ENCODE data around the gene TMBIM4. TPM values are rescaled to one million over a fixed set of nuclear protein-coding genes. Genes with fewer than 3 reads are reported as not detected.
A peak's percentile ranks its signal among the peaks of the same experiment; 100 is the strongest.

The TMBIM4 gene
- total and polyA plus RNA-seq, 4 donors = 74.4 to 125 (median 91.8) TPM

DNA sequence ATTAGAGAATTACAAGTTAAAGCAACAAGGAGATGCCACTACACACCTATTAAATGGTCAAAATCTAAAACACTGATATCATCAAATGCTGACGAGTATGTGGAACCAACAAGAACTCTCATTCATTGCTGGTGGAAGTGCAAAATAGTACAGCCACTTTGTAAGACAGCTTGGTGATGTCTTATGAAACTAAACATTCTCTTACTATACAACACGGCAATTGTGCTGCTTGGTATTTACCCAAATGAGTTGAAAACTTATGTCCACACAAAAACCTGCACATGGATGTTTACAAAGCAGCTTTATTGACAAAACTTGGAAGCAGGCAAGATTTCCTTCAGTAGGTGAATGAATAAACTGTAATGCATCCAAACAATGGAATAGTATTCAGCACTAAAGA is 3.2 kb downstream of the TMBIM4 start:
- no CpG with 5 or more reads among the region's 2 CpGs for WGBS (ENCODE audit: insufficient coverage)
- H3K27me3 ChIP-seq (ENCODE audit: control insufficient read depth, insufficient read depth, low read length) = no peaks in the 10 kb centered on the region
- H3K27ac ChIP-seq (ENCODE audit: low read depth, low read length) = no peak overlapping the region
- no peak for DNase-seq (ENCODE audit: low read depth in 4 of 6, low spot score in 6 of 6)
- no peak overlapping the region for H3K4me3 ChIP-seq (ENCODE audit: low read depth, low read length)
- peaks cover 2% of the 10 kb centered on the region for H3K9me3 ChIP-seq (ENCODE audit: control insufficient read depth, insufficient read depth, low read length)
- peaks cover 10% of the 10 kb centered on the region for H3K4me1 ChIP-seq (ENCODE audit: control insufficient read depth, insufficient read depth, low read length)
- H3K36me3 ChIP-seq (ENCODE audit: control insufficient read depth, insufficient read depth, low read length) = no peaks in the 10 kb centered on the region

DNA sequence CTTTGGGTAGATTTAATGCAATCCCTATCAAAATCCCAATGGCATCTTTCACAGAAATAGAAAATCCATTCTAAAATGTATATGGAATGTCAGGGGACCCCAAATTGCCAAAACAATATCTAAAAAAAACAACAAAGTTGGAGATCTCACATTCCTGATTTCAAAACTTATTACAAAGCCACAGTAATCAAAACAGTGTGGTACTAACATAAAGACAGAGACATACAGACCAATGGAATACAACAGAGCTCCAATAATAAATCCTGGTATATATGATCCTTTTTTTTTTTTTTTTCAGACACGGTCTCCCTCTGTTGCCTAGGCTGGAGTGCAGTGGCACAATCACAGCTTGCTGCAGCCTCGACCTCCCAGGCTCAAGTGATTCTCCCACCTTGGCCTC is 4.7 kb downstream of the TMBIM4 start:
- no peak for DNase-seq (ENCODE audit: low read depth in 4 of 6, low spot score in 6 of 6)
- WGBS (ENCODE audit: insufficient coverage) = no CpG with 5 or more reads among the region's 2 CpGs
- H3K4me1 ChIP-seq (ENCODE audit: control insufficient read depth, insufficient read depth, low read length) = peaks cover 6% of the 10 kb centered on the region
- no peak overlapping the region for H3K4me3 ChIP-seq (ENCODE audit: low read depth, low read length)
- H3K27ac ChIP-seq (ENCODE audit: low read depth, low read length) = no peak overlapping the region
- peaks cover 2% of the 10 kb centered on the region for H3K9me3 ChIP-seq (ENCODE audit: control insufficient read depth, insufficient read depth, low read length)
- H3K27me3 ChIP-seq (ENCODE audit: control insufficient read depth, insufficient read depth, low read length) = no peaks in the 10 kb centered on the region
- peaks cover 7% of the 10 kb centered on the region for H3K36me3 ChIP-seq (ENCODE audit: control insufficient read depth, insufficient read depth, low read length)

- H3K27ac ChIP-seq (ENCODE audit: low read depth, low read length) = no peak overlapping the region
- DNase-seq (ENCODE audit: low read depth in 4 of 6, low spot score in 6 of 6) = no peak
- peaks cover 2% of the 10 kb centered on the region for H3K9me3 ChIP-seq (ENCODE audit: control insufficient read depth, insufficient read depth, low read length)
- WGBS (ENCODE audit: insufficient coverage) = 100% methylated on average over 1 of the region's 3 CpGs
- H3K27me3 ChIP-seq (ENCODE audit: control insufficient read depth, insufficient read depth, low read length) = no peaks in the 10 kb centered on the region
- no peak overlapping the region for H3K4me3 ChIP-seq (ENCODE audit: low read depth, low read length)
- peaks cover 4% of the 10 kb centered on the region for H3K4me1 ChIP-seq (ENCODE audit: control insufficient read depth, insufficient read depth, low read length)
- peaks cover 7% of the 10 kb centered on the region for H3K36me3 ChIP-seq (ENCODE audit: control insufficient read depth, insufficient read depth, low read length)
Observed at GRCh38 chr12:66164349-66164821, 5.4 kb downstream of the TMBIM4 start.

- no peaks in the 10 kb centered on the region for H3K27me3 ChIP-seq (ENCODE audit: control insufficient read depth, insufficient read depth, low read length)
- H3K36me3 ChIP-seq (ENCODE audit: control insufficient read depth, insufficient read depth, low read length) = peaks cover 7% of the 10 kb centered on the region
- H3K9me3 ChIP-seq (ENCODE audit: control insufficient read depth, insufficient read depth, low read length) = peaks cover 2% of the 10 kb centered on the region
- no peak for DNase-seq (ENCODE audit: low read depth in 4 of 6, low spot score in 6 of 6)
- no peak overlapping the region for H3K27ac ChIP-seq (ENCODE audit: low read depth, low read length)
- peaks cover 4% of the 10 kb centered on the region for H3K4me1 ChIP-seq (ENCODE audit: control insufficient read depth, insufficient read depth, low read length)
- no peak overlapping the region for H3K4me3 ChIP-seq (ENCODE audit: low read depth, low read length)
- no CpG with 5 or more reads among the region's 4 CpGs for WGBS (ENCODE audit: insufficient coverage)
Observed at GRCh38 chr12:66163289-66163688, 6.5 kb downstream of the TMBIM4 start.

DNA sequence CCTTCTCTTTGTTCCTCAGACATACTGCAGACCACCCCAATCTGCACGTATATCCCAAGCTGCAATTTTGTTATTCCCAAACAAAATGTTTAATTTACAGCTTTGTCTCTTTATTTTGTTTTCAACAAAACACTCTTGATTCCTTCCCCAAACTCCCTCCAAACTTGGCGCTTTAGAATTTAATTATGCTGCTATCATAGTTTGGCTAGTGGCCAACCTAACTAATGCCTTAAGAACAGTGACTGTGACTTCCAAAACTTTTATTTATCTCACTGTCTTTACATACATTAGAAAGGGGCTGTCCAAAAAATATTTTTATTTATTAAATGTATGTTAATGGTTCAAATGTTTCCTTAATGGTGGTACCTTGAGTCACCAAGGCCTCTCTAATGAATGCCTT is 7.1 kb downstream of the TMBIM4 start:
- H3K36me3 ChIP-seq (ENCODE audit: control insufficient read depth, insufficient read depth, low read length) = peaks cover 7% of the 10 kb centered on the region
- peaks cover under 1% of the 10 kb centered on the region for H3K4me1 ChIP-seq (ENCODE audit: control insufficient read depth, insufficient read depth, low read length)
- no peaks in the 10 kb centered on the region for H3K27me3 ChIP-seq (ENCODE audit: control insufficient read depth, insufficient read depth, low read length)
- 44% methylated on average over 1 of the region's 2 CpGs for WGBS (ENCODE audit: insufficient coverage)
- no peak overlapping the region for H3K4me3 ChIP-seq (ENCODE audit: low read depth, low read length)
- peak in 1 of 6 donors; percentile 6 for DNase-seq (ENCODE audit: low read depth in 4 of 6, low spot score in 6 of 6)
- no peak overlapping the region for H3K27ac ChIP-seq (ENCODE audit: low read depth, low read length)
- peaks cover 2% of the 10 kb centered on the region for H3K9me3 ChIP-seq (ENCODE audit: control insufficient read depth, insufficient read depth, low read length)

DNA sequence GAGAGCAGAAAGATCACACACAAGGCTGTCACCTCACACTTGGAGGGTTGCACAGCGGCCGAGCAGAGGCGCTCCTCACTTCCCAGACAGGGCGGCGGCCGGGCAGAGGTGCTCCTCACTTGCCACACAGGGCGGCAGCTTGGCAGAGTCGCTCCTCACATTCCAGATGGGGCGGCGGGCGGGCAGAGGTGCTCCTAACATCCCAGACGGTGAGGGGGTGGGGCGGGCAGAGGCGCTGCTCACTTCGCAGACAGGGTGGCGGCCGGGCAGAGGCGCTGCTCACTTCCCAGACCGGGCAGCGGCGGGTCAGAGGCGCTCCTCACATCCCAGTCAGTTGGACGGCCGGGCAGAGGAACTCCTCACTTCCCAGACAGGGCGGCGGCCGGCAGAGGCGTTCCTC is 9.1 kb downstream of the TMBIM4 start:
- Histone ChIP-seq H3K36me3 (ENCODE audit: control insufficient read depth, insufficient read depth, low read length) (peaks cover 7% of the 10 kb centered on the region), H3K27me3 (ENCODE audit: control insufficient read depth, insufficient read depth, low read length) (no peaks in the 10 kb centered on the region)
- 91% methylated on average over 24 of the region's 28 CpGs for WGBS (ENCODE audit: insufficient coverage)

DNA sequence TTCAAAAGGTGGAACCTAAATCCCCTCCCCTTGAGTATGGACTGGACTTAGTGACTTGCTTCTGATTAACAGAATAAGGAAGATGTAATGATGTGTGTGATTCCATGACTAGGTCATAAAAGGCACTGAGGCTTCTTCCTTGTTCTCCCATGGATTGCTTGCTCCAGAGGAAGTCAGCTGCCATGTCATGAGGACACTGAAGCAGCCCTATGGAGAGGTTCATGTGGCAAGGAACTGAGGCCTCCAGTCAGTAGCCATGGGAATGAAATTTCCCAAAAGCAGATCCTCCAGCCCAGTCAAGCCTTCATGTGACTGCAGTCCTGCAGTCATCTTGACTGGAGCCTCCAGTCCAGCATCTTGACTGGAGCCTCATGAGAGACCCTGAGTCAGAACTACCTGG is 10.7 kb downstream of the TMBIM4 start:
- H3K4me1 ChIP-seq (ENCODE audit: control insufficient read depth, insufficient read depth, low read length) = no peaks in the 10 kb centered on the region
- no peaks in the 10 kb centered on the region for H3K27me3 ChIP-seq (ENCODE audit: control insufficient read depth, insufficient read depth, low read length)
- H3K9me3 ChIP-seq (ENCODE audit: control insufficient read depth, insufficient read depth, low read length) = no peaks in the 10 kb centered on the region
- DNase-seq (ENCODE audit: low read depth in 4 of 6, low spot score in 6 of 6) = no peak
- H3K36me3 ChIP-seq (ENCODE audit: control insufficient read depth, insufficient read depth, low read length) = peaks cover 7% of the 10 kb centered on the region
- H3K4me3 ChIP-seq (ENCODE audit: low read depth, low read length) = no peak overlapping the region
- no peak overlapping the region for H3K27ac ChIP-seq (ENCODE audit: low read depth, low read length)

More for the DNA sequence above, 9.1 kb downstream of the TMBIM4 start:
- Histone ChIP-seq H3K4me3 (ENCODE audit: low read depth, low read length) (no peak overlapping the region), H3K4me1 (ENCODE audit: control insufficient read depth, insufficient read depth, low read length) (no peaks in the 10 kb centered on the region), H3K9me3 (ENCODE audit: control insufficient read depth, insufficient read depth, low read length) (peaks cover 2% of the 10 kb centered on the region), H3K27ac (ENCODE audit: low read depth, low read length) (no peak overlapping the region)
- no peak for DNase-seq (ENCODE audit: low read depth in 4 of 6, low spot score in 6 of 6)

- Histone ChIP-seq H3K36me3 (ENCODE audit: control insufficient read depth, insufficient read depth, low read length) (peaks cover 7% of the 10 kb centered on the region), H3K27ac (ENCODE audit: low read depth, low read length) (no peak overlapping the region), H3K4me1 (ENCODE audit: control insufficient read depth, insufficient read depth, low read length) (no peaks in the 10 kb centered on the region), H3K9me3 (ENCODE audit: control insufficient read depth, insufficient read depth, low read length) (no peaks in the 10 kb centered on the region), H3K4me3 (ENCODE audit: low read depth, low read length) (no peak overlapping the region), H3K27me3 (ENCODE audit: control insufficient read depth, insufficient read depth, low read length) (no peaks in the 10 kb centered on the region)
- no CpG with 5 or more reads among the region's 2 CpGs for WGBS (ENCODE audit: insufficient coverage)
- no peak for DNase-seq (ENCODE audit: low read depth in 4 of 6, low spot score in 6 of 6)
Observed at GRCh38 chr12:66156654-66157053, 13.1 kb downstream of the TMBIM4 start.

DNA sequence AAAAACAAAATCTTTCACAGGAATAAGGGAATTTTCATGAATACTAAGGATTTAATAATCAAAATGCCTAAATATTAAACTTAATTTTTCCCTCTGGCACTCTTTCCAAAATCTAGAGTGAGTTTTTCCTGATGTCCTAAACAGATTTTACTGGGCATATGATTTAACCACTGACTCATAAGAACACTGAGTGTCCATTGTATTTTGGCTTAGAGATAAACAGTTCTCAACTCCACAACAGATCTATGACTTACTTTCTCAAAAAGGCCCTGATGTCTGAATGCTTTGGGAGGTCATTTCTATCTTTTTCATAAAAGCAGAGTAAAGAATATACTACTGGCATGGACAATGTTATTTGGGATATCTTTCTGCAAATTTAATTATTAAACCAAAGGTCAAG is 15.0 kb downstream of the TMBIM4 start:
- no peak overlapping the region for H3K27ac ChIP-seq (ENCODE audit: low read depth, low read length)
- H3K27me3 ChIP-seq (ENCODE audit: control insufficient read depth, insufficient read depth, low read length) = no peaks in the 10 kb centered on the region
- H3K4me1 ChIP-seq (ENCODE audit: control insufficient read depth, insufficient read depth, low read length) = no peaks in the 10 kb centered on the region
- peaks cover 9% of the 10 kb centered on the region for H3K36me3 ChIP-seq (ENCODE audit: control insufficient read depth, insufficient read depth, low read length)
- H3K9me3 ChIP-seq (ENCODE audit: control insufficient read depth, insufficient read depth, low read length) = no peaks in the 10 kb centered on the region
- no peak for DNase-seq (ENCODE audit: low read depth in 4 of 6, low spot score in 6 of 6)
- H3K4me3 ChIP-seq (ENCODE audit: low read depth, low read length) = no peak overlapping the region

- no peak for DNase-seq (ENCODE audit: low read depth in 4 of 6, low spot score in 6 of 6)
- H3K9me3 ChIP-seq (ENCODE audit: control insufficient read depth, insufficient read depth, low read length) = no peaks in the 10 kb centered on the region
- no peaks in the 10 kb centered on the region for H3K27me3 ChIP-seq (ENCODE audit: control insufficient read depth, insufficient read depth, low read length)
- no peaks in the 10 kb centered on the region for H3K4me1 ChIP-seq (ENCODE audit: control insufficient read depth, insufficient read depth, low read length)
- H3K4me3 ChIP-seq (ENCODE audit: low read depth, low read length) = no peak overlapping the region
- H3K36me3 ChIP-seq (ENCODE audit: control insufficient read depth, insufficient read depth, low read length) = peaks cover 9% of the 10 kb centered on the region
- WGBS (ENCODE audit: insufficient coverage) = no CpG with 5 or more reads among the region's 1 CpG
- no peak overlapping the region for H3K27ac ChIP-seq (ENCODE audit: low read depth, low read length)
Observed at GRCh38 chr12:66152732-66153131, 17.1 kb downstream of the TMBIM4 start.
